SK-N-SH treated with all-trans-retinoic acid at 6 μM for 48 hours (cell line): ENCODE measurements around the gene FAM110D.

ENCODE experiments used
- ATAC-seq: fragments of 200-7000 bp; cut with Tn5 transposase; 3 replicates; pipeline ENCODE4 v1.9.1; 2020; ENCODE audit warnings: mild to moderate bottlenecking, moderate library complexity
- ARNTL ChIP-seq: fragments of 450-650 bp; formaldehyde crosslinking; IDR thresholded peaks from 2 replicates; pipeline ENCODE4 v1.5.0; 2020; ENCODE audit warnings: low read depth, mild to moderate bottlenecking, moderate library complexity, borderline replicate concordance
- BACH2 ChIP-seq: fragments of 250-450 bp; sonication (Bioruptor Pico); IDR thresholded peaks from 2 replicates; pipeline ENCODE4 v1.9.0; 2021; ENCODE audit warnings: mild to moderate bottlenecking, borderline replicate concordance
- CSDC2 ChIP-seq: fragments of 250-450 bp; sonication (Bioruptor Pico); IDR thresholded peaks from 2 replicates; pipeline ENCODE4 v1.5.0; 2020; ENCODE audit warnings: mild to moderate bottlenecking, moderate library complexity
- GLIS3 ChIP-seq: fragments of 250-450 bp; sonication (Bioruptor Pico); IDR thresholded peaks from 2 replicates; pipeline ENCODE4 v1.5.0; 2020; ENCODE audit warnings: mild to moderate bottlenecking, moderate library complexity
- ISL1 ChIP-seq: fragments of 250-450 bp; sonication (Bioruptor Pico); IDR thresholded peaks from 2 replicates; pipeline ENCODE4 v2.1.2; 2022; ENCODE audit warnings: mild to moderate bottlenecking, moderate library complexity
- OSR1 ChIP-seq: fragments of 250-450 bp; sonication (Bioruptor Pico); IDR thresholded peaks from 2 replicates; pipeline ENCODE4 v1.8.0; 2022; ENCODE audit warnings: moderate library complexity, mild to moderate bottlenecking, inconsistent platforms
- PPARA ChIP-seq: fragments of 250-450 bp; sonication (Bioruptor Pico); IDR thresholded peaks from 2 replicates; pipeline ENCODE4 v1.5.0; 2020; ENCODE audit warnings: mild to moderate bottlenecking, borderline replicate concordance
- RARB ChIP-seq: fragments of 250-450 bp; sonication (Bioruptor Pico); IDR thresholded peaks from 2 replicates; pipeline ENCODE4 v1.8.0; 2021; ENCODE audit warnings: mild to moderate bottlenecking, moderate library complexity
- SNAI2 ChIP-seq: fragments of 250-450 bp; sonication (Bioruptor Pico); IDR thresholded peaks from 2 replicates; pipeline ENCODE4 v1.5.0; 2020; ENCODE audit warnings: mild to moderate bottlenecking, moderate library complexity
- TCF4 ChIP-seq: fragments of 250-450 bp; sonication (Bioruptor Pico); IDR thresholded peaks from 2 replicates; pipeline ENCODE4 v1.8.0; 2021; ENCODE audit warnings: mild to moderate bottlenecking, moderate library complexity, borderline replicate concordance
- TOX ChIP-seq: fragments of 250-450 bp; sonication (Bioruptor Pico); IDR thresholded peaks from 2 replicates; pipeline ENCODE4 v1.8.0; 2021; ENCODE audit warnings: mild to moderate bottlenecking, moderate library complexity, borderline replicate concordance
- ZC3H10 ChIP-seq: fragments of 250-450 bp; sonication (Bioruptor Pico); IDR thresholded peaks from 2 replicates; pipeline ENCODE4 v1.5.1; 2021; ENCODE audit warnings: mild to moderate bottlenecking, moderate library complexity
- ZFP3 ChIP-seq: fragments of 250-450 bp; sonication (Bioruptor Pico); IDR thresholded peaks from 2 replicates; pipeline ENCODE4 v1.5.0; 2020; ENCODE audit warnings: mild to moderate bottlenecking, moderate library complexity
- ZFP30 ChIP-seq: fragments of 450-650 bp; formaldehyde crosslinking; IDR thresholded peaks from 2 replicates; pipeline ENCODE4 v1.5.0; 2022; ENCODE audit warnings: mild to moderate bottlenecking, moderate library complexity
- ZNF565 ChIP-seq: fragments of 450-650 bp; formaldehyde crosslinking; conservative IDR thresholded peaks from 2 replicates; pipeline ENCODE4 v1.5.0; 2020; ENCODE audit warnings: low read depth, mild to moderate bottlenecking, moderate library complexity
- ZNF70 ChIP-seq: fragments of 450-650 bp; formaldehyde crosslinking; IDR thresholded peaks from 2 replicates; pipeline ENCODE4 v1.5.0; 2020; ENCODE audit warnings: mild to moderate bottlenecking, moderate library complexity
- ZNF8 ChIP-seq: fragments of 450-650 bp; formaldehyde crosslinking; IDR thresholded peaks from 2 replicates; pipeline ENCODE4 v1.5.0; 2020; ENCODE audit warnings: mild to moderate bottlenecking, moderate library complexity
- TF ChIP-seq, protein P1 (sequence below): fragments of 250-450 bp; sonication (Bioruptor Pico); IDR thresholded peaks from 2 replicates; pipeline ENCODE4 v1.5.0; 2020; ENCODE audit warnings: mild to moderate bottlenecking, moderate library complexity
- TF ChIP-seq, protein P2 (sequence below): fragments of 250-450 bp; sonication (Bioruptor Pico); IDR thresholded peaks from 2 replicates; pipeline ENCODE4 v1.5.1; 2021; ENCODE audit warnings: mild to moderate bottlenecking, moderate library complexity
- TF ChIP-seq, protein P3 (sequence below): fragments of 250-450 bp; sonication (Bioruptor Pico); IDR thresholded peaks from 2 replicates; pipeline ENCODE4 v1.5.1; 2020; ENCODE audit warnings: low read depth, mild to moderate bottlenecking, moderate library complexity
- TF ChIP-seq, protein P4 (sequence below): fragments of 250-450 bp; sonication (Bioruptor Pico); IDR thresholded peaks from 2 replicates; pipeline ENCODE4 v1.8.0; 2020; ENCODE audit warnings: mild to moderate bottlenecking, moderate library complexity, borderline replicate concordance

The FAM110D gene

DNA sequence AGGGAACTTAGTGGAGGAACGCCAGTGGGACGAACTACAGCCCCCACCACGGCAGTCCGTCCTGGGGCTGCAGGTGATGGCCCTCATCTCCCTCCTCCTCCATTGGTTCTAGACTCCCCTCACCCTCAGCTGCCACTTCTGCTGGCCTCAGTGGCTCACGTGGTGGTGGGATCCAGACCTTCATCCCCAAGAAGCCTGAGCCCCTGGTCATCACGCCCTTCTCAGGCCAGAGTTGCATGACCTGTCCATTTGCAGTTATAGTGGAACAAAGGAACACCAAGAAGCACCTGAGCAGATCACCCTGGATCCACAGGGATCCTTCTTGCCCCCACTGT lies 13.0 kb upstream of the FAM110D start:
- TF ChIP-seq PPARA: no peak
- no peak for TF ChIP-seq ZC3H10
- no peak for TF ChIP-seq ZNF8 (CRISPR knock-in tag)
- TF ChIP-seq ZNF565 (CRISPR knock-in tag): no peak
- TF ChIP-seq, protein P1, sequence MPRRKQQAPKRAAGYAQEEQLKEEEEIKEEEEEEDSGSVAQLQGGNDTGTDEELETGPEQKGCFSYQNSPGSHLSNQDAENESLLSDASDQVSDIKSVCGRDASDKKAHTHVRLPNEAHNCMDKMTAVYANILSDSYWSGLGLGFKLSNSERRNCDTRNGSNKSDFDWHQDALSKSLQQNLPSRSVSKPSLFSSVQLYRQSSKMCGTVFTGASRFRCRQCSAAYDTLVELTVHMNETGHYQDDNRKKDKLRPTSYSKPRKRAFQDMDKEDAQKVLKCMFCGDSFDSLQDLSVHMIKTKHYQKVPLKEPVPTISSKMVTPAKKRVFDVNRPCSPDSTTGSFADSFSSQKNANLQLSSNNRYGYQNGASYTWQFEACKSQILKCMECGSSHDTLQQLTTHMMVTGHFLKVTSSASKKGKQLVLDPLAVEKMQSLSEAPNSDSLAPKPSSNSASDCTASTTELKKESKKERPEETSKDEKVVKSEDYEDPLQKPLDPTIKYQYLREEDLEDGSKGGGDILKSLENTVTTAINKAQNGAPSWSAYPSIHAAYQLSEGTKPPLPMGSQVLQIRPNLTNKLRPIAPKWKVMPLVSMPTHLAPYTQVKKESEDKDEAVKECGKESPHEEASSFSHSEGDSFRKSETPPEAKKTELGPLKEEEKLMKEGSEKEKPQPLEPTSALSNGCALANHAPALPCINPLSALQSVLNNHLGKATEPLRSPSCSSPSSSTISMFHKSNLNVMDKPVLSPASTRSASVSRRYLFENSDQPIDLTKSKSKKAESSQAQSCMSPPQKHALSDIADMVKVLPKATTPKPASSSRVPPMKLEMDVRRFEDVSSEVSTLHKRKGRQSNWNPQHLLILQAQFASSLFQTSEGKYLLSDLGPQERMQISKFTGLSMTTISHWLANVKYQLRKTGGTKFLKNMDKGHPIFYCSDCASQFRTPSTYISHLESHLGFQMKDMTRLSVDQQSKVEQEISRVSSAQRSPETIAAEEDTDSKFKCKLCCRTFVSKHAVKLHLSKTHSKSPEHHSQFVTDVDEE (CRISPR knock-in tag): no peak
- TF ChIP-seq, protein P2, sequence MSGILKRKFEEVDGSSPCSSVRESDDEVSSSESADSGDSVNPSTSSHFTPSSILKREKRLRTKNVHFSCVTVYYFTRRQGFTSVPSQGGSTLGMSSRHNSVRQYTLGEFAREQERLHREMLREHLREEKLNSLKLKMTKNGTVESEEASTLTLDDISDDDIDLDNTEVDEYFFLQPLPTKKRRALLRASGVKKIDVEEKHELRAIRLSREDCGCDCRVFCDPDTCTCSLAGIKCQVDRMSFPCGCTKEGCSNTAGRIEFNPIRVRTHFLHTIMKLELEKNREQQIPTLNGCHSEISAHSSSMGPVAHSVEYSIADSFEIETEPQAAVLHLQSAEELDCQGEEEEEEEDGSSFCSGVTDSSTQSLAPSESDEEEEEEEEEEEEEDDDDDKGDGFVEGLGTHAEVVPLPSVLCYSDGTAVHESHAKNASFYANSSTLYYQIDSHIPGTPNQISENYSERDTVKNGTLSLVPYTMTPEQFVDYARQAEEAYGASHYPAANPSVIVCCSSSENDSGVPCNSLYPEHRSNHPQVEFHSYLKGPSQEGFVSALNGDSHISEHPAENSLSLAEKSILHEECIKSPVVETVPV (CRISPR knock-in tag): no peak
- ATAC-seq: no peak

DNA sequence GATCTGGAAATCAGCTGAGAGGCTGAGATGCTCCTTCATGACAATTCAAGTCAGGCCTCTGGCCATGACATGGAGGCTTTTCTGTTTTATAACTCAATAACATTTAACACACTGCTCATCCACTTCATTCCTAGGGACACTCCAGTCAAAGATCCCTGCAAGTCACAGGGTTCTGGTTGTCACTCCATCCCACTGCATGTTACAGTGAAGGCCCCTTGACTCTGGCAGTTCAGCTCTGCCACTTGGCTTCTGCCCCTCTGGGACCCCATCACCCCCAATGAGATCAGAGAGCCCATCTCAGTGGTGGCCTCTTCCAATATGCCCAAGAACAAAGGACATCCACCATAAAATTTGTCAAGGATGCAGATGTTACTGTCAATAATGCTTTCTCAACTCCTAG lies 10.0 kb upstream of the FAM110D start:
- TF ChIP-seq TCF4 (CRISPR knock-in tag) (no peak), RARB (no peak), GLIS3 (CRISPR knock-in tag) (no peak), ZFP3 (no peak), OSR1 (CRISPR knock-in tag) (no peak), ISL1 (CRISPR knock-in tag) (no peak), ZNF70 (CRISPR knock-in tag) (no peak), CSDC2 (no peak), ZNF565 (CRISPR knock-in tag) (no peak), ZFP30 (CRISPR knock-in tag) (no peak), TOX (CRISPR knock-in tag) (no peak), ARNTL (CRISPR knock-in tag) (no peak), ZNF8 (CRISPR knock-in tag) (no peak), SNAI2 (no peak), BACH2 (no peak), ZC3H10 (no peak)
- TF ChIP-seq, protein P3, sequence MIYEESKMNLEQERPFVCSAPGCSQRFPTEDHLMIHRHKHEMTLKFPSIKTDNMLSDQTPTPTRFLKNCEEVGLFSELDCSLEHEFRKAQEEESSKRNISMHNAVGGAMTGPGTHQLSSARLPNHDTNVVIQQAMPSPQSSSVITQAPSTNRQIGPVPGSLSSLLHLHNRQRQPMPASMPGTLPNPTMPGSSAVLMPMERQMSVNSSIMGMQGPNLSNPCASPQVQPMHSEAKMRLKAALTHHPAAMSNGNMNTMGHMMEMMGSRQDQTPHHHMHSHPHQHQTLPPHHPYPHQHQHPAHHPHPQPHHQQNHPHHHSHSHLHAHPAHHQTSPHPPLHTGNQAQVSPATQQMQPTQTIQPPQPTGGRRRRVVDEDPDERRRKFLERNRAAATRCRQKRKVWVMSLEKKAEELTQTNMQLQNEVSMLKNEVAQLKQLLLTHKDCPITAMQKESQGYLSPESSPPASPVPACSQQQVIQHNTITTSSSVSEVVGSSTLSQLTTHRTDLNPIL: no peak
- TF ChIP-seq, protein P4, sequence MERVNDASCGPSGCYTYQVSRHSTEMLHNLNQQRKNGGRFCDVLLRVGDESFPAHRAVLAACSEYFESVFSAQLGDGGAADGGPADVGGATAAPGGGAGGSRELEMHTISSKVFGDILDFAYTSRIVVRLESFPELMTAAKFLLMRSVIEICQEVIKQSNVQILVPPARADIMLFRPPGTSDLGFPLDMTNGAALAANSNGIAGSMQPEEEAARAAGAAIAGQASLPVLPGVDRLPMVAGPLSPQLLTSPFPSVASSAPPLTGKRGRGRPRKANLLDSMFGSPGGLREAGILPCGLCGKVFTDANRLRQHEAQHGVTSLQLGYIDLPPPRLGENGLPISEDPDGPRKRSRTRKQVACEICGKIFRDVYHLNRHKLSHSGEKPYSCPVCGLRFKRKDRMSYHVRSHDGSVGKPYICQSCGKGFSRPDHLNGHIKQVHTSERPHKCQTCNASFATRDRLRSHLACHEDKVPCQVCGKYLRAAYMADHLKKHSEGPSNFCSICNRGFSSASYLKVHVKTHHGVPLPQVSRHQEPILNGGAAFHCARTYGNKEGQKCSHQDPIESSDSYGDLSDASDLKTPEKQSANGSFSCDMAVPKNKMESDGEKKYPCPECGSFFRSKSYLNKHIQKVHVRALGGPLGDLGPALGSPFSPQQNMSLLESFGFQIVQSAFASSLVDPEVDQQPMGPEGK (CRISPR knock-in tag): no peak
- TF ChIP-seq, protein P2 (CRISPR knock-in tag): no peak
- TF ChIP-seq, protein P1 (CRISPR knock-in tag): no peak
- no peak for ATAC-seq
